ELR (cell line): ENCODE data around the gene CD300LD.
"Not testable (repeated sequence)": the region's sequence is repeated elsewhere in the genome, so short reads cannot be mapped to it uniquely, and the experiment has no call there.

Source experiments
- DNase-seq: peaks from one replicate; pipeline ENCODE4 v3.0.0-alpha.2; 2015; ENCODE audit warnings: low read depth

Gene CD300LD

GRCh38 chr17:74571621-74572270 lies 20.3 kb downstream of the CD300LD start:
- DNase-seq = no peak

GRCh38 chr17:74569020-74570003 lies 22.8 kb downstream of the CD300LD start:
- DNase-seq = peak; percentile 82

GRCh38 chr17:74568106-74568873 lies 23.8 kb downstream of the CD300LD start:
- no peak for DNase-seq

GRCh38 chr17:74567397-74567796 lies 24.7 kb downstream of the CD300LD start, which contains the start of gene CD300H:
TSS of gene CD300H (minus strand) at chr17:74567509.
- DNase-seq = no peak

- peak; percentile 43 for DNase-seq
Measured at GRCh38 chr17:74566132-74566753, 25.8 kb downstream of the CD300LD start.

GRCh38 chr17:74565126-74565525 lies 27.0 kb downstream of the CD300LD start:
- DNase-seq = no peak

- DNase-seq = no peak
Measured at GRCh38 chr17:74563358-74563757, 28.7 kb downstream of the CD300LD start.

GRCh38 chr17:74561586-74561985 lies 30.5 kb downstream of the CD300LD start:
- no peak for DNase-seq

- no peak for DNase-seq
Measured at GRCh38 chr17:74558882-74559519, 33.1 kb downstream of the CD300LD start.

- not testable (repeated sequence) for DNase-seq
Measured at GRCh38 chr17:74558402-74558801, 33.7 kb downstream of the CD300LD start.

- DNase-seq = no peak
Measured at GRCh38 chr17:74555427-74555940, 36.6 kb downstream of the CD300LD start.

- DNase-seq = no peak
Measured at GRCh38 chr17:74554909-74555308, 37.2 kb downstream of the CD300LD start.

GRCh38 chr17:74552037-74552436 lies 40.0 kb downstream of the CD300LD start:
- peak; percentile 17 for DNase-seq

GRCh38 chr17:74550602-74551001 lies 41.5 kb downstream of the CD300LD start:
- no peak for DNase-seq

GRCh38 chr17:74549343-74549742 lies 42.7 kb downstream of the CD300LD start:
- DNase-seq = no peak

- DNase-seq = peak; percentile 6
Measured at GRCh38 chr17:74547736-74548135, 44.3 kb downstream of the CD300LD start.

GRCh38 chr17:74547264-74547663 lies 44.8 kb downstream of the CD300LD start:
- no peak for DNase-seq

GRCh38 chr17:74546586-74546985 lies 45.5 kb downstream of the CD300LD start:
- no peak for DNase-seq

- no peak for DNase-seq
Measured at GRCh38 chr17:74545843-74546230, 46.2 kb downstream of the CD300LD start, which contains the start of gene CD300C. TSS of gene CD300C (minus strand) at chr17:74546115. CDS start at chr17:74545782, 333 bp downstream.

GRCh38 chr17:74544991-74545842 lies 46.9 kb downstream of the CD300LD start:
- DNase-seq = no peak
